ENCODE measurements around the gene KCNJ18.
"Not testable (repeated sequence)": the region's sequence is repeated elsewhere in the genome, so short reads cannot be mapped to it uniquely, and the experiment has no call there.

The KCNJ18 gene

DNA sequence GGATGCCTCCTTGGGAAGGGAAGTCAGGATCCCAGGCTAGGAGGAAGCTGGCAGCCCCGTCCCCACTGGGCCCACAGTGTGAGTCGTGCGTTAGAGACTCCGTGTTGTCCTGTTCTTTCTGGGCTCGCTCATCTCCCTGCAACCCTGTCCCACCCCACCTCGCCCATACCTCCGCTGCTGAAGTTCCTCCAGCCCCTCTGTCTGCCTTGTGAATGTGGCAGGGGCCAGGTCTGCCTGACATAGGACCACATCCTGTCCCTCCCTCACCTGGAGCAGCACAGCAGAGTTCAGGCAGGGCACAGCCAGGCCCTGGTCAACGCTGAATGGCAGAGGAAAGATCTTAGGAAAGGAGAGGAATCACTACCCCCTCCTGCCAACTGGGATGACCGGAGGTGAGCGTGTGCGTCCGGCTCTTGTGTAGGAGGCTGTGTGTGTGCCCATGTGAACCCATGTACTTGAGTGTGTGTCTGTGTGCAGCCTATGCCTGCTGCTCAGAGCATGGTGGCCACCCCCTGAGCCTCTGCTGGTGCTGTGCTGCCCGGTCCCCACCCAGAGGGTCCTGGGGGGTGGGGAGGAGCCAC, 12.8 kb downstream of the KCNJ18 start:
- no peak overlapping the region for H3K27ac ChIP-seq (ENCODE audit: low read depth, low read length)
- TF ChIP-seq EZH2phosphoT487 (IDR thresholded peaks at IDR 0.05; ENCODE audit: borderline replicate concordance, low read length), result no peak
- no peak for TF ChIP-seq CTCF (IDR thresholded peaks at IDR 0.05; ENCODE audit: low read depth, low read length, poor library complexity, severe bottlenecking)
- no peak overlapping the region for H3K4me3 ChIP-seq (ENCODE audit: low read length)
- no peaks in the 10 kb centered on the region for H3K9me2 ChIP-seq (replicated peaks; ENCODE audit: control insufficient read depth, low read length)
- H4K20me1 ChIP-seq (ENCODE audit: control insufficient read depth, insufficient read depth, low read depth, low read length), result no peaks in the 10 kb centered on the region
- no peaks in the 10 kb centered on the region for H3K4me1 ChIP-seq (ENCODE audit: control insufficient read depth, low read length)
- H3K36me3 ChIP-seq (ENCODE audit: control insufficient read depth, low read length), result no peaks in the 10 kb centered on the region
- H3K9me3 ChIP-seq (ENCODE audit: control insufficient read depth, insufficient read depth, low read length), result no peaks in the 10 kb centered on the region
- no peaks in the 10 kb centered on the region for H3K27me3 ChIP-seq (ENCODE audit: control insufficient read depth, low read length)
- no peaks in the 10 kb centered on the region for H3K79me2 ChIP-seq (ENCODE audit: control insufficient read depth, low read length)
- H3K4me2 ChIP-seq (ENCODE audit: low read length), result no peak overlapping the region
- H3F3A ChIP-seq (ENCODE audit: control insufficient read depth, insufficient read depth), result no peaks in the 10 kb centered on the region

GRCh38 chr17:21705746-21706145, 13.4 kb downstream of the KCNJ18 start:
- H3K9me2 ChIP-seq (replicated peaks; ENCODE audit: control insufficient read depth, low read length); H3K9me3 ChIP-seq (ENCODE audit: control insufficient read depth, insufficient read depth, low read length); H3K36me3 ChIP-seq (ENCODE audit: control insufficient read depth, low read length); H3K4me2 ChIP-seq (ENCODE audit: low read length); H3K79me2 ChIP-seq (ENCODE audit: control insufficient read depth, low read length); H3K27ac ChIP-seq (ENCODE audit: low read depth, low read length); H3K4me1 ChIP-seq (ENCODE audit: control insufficient read depth, low read length); H3K27me3 ChIP-seq (ENCODE audit: control insufficient read depth, low read length); H3K4me3 ChIP-seq (ENCODE audit: low read length); H3F3A ChIP-seq (ENCODE audit: control insufficient read depth, insufficient read depth); H4K20me1 ChIP-seq (ENCODE audit: control insufficient read depth, insufficient read depth, low read depth, low read length): not testable (repeated sequence)

DNA sequence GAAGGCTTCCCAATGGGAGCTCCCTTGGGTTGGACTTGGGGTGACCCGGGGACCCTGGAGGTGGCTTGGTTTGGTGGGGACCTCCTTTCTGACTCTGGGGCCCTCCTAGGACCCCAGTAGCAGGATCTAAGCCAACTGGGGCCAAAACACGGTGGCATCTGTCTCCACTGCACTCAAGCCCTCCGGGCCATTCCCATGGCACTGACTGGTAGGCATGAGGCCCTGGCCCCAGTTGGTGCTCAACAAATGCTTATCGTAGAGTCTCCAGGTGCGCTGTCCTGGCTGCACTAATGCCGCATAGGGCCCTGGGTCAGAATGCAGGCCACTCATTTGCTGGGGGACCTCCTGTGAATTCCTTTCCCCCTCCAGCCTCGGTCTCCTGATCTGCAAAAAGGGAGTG, 14.2 kb downstream of the KCNJ18 start:
- H3F3A ChIP-seq (ENCODE audit: control insufficient read depth, insufficient read depth); H3K4me2 ChIP-seq (ENCODE audit: low read length): not testable (repeated sequence)

GRCh38 chr17:21707131-21707530, 14.8 kb downstream of the KCNJ18 start:
- H3K9me3 ChIP-seq (ENCODE audit: control insufficient read depth, insufficient read depth, low read length); H3F3A ChIP-seq (ENCODE audit: control insufficient read depth, insufficient read depth); H3K27me3 ChIP-seq (ENCODE audit: control insufficient read depth, low read length); H3K4me3 ChIP-seq (ENCODE audit: low read length); H3K4me1 ChIP-seq (ENCODE audit: control insufficient read depth, low read length); H3K9me2 ChIP-seq (replicated peaks; ENCODE audit: control insufficient read depth, low read length); H3K79me2 ChIP-seq (ENCODE audit: control insufficient read depth, low read length); H3K4me2 ChIP-seq (ENCODE audit: low read length); H3K36me3 ChIP-seq (ENCODE audit: control insufficient read depth, low read length); H4K20me1 ChIP-seq (ENCODE audit: control insufficient read depth, insufficient read depth, low read depth, low read length); H3K27ac ChIP-seq (ENCODE audit: low read depth, low read length): not testable (repeated sequence)

More for the DNA sequence above, 14.2 kb downstream of the KCNJ18 start:
- H3K79me2 ChIP-seq (ENCODE audit: control insufficient read depth, low read length); H3K4me1 ChIP-seq (ENCODE audit: control insufficient read depth, low read length); H3K36me3 ChIP-seq (ENCODE audit: control insufficient read depth, low read length); H3K9me3 ChIP-seq (ENCODE audit: control insufficient read depth, insufficient read depth, low read length); H3K27me3 ChIP-seq (ENCODE audit: control insufficient read depth, low read length); H3K27ac ChIP-seq (ENCODE audit: low read depth, low read length); H3K9me2 ChIP-seq (replicated peaks; ENCODE audit: control insufficient read depth, low read length); H3K4me3 ChIP-seq (ENCODE audit: low read length); H4K20me1 ChIP-seq (ENCODE audit: control insufficient read depth, insufficient read depth, low read depth, low read length): not testable (repeated sequence)

- not testable (repeated sequence) for H3K79me2 ChIP-seq (ENCODE audit: control insufficient read depth, low read length); H3K4me1 ChIP-seq (ENCODE audit: control insufficient read depth, low read length); H3K36me3 ChIP-seq (ENCODE audit: control insufficient read depth, low read length); H3F3A ChIP-seq (ENCODE audit: control insufficient read depth, insufficient read depth); H3K4me3 ChIP-seq (ENCODE audit: low read length); H3K27ac ChIP-seq (ENCODE audit: low read depth, low read length); H4K20me1 ChIP-seq (ENCODE audit: control insufficient read depth, insufficient read depth, low read depth, low read length); H3K27me3 ChIP-seq (ENCODE audit: control insufficient read depth, low read length); H3K4me2 ChIP-seq (ENCODE audit: low read length); H3K9me2 ChIP-seq (replicated peaks; ENCODE audit: control insufficient read depth, low read length); H3K9me3 ChIP-seq (ENCODE audit: control insufficient read depth, insufficient read depth, low read length)
These were observed 15.6 kb downstream of the KCNJ18 start for GRCh38 chr17:21707711-21708611.

GRCh38 chr17:21708612-21709535, 16.6 kb downstream of the KCNJ18 start:
- H3K9me3 ChIP-seq (ENCODE audit: control insufficient read depth, insufficient read depth, low read length); H3K27ac ChIP-seq (ENCODE audit: low read depth, low read length); H4K20me1 ChIP-seq (ENCODE audit: control insufficient read depth, insufficient read depth, low read depth, low read length); H3K36me3 ChIP-seq (ENCODE audit: control insufficient read depth, low read length); H3K4me1 ChIP-seq (ENCODE audit: control insufficient read depth, low read length); H3K4me2 ChIP-seq (ENCODE audit: low read length); H3K79me2 ChIP-seq (ENCODE audit: control insufficient read depth, low read length); H3F3A ChIP-seq (ENCODE audit: control insufficient read depth, insufficient read depth); H3K4me3 ChIP-seq (ENCODE audit: low read length); H3K9me2 ChIP-seq (replicated peaks; ENCODE audit: control insufficient read depth, low read length); H3K27me3 ChIP-seq (ENCODE audit: control insufficient read depth, low read length): not testable (repeated sequence)

DNA sequence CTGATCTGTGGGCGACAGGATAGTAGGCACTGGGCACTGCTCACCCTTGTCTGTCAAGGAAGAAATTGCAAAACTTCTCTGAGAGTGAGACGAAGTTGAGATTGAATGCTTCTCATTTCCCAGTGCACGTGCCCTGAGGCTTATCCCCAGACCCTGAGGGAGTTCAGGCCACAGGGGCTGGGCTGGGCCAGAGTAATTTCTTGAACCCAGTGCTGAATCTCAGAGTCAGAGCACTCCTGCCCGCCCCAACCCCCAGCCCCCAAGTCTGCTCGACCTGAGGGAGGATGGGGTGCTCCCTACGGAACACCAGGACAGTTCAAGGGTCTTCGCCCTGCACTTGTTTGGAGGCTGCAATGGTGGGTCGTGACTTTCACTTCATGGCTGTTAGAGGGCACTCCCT, 17.7 kb downstream of the KCNJ18 start:
- not testable (repeated sequence) for H3K9me2 ChIP-seq (replicated peaks; ENCODE audit: control insufficient read depth, low read length); H3K4me1 ChIP-seq (ENCODE audit: control insufficient read depth, low read length); H3F3A ChIP-seq (ENCODE audit: control insufficient read depth, insufficient read depth); H3K27ac ChIP-seq (ENCODE audit: low read depth, low read length); H3K4me3 ChIP-seq (ENCODE audit: low read length); H3K9me3 ChIP-seq (ENCODE audit: control insufficient read depth, insufficient read depth, low read length); H3K27me3 ChIP-seq (ENCODE audit: control insufficient read depth, low read length); H3K36me3 ChIP-seq (ENCODE audit: control insufficient read depth, low read length); H3K4me2 ChIP-seq (ENCODE audit: low read length); H3K79me2 ChIP-seq (ENCODE audit: control insufficient read depth, low read length); H4K20me1 ChIP-seq (ENCODE audit: control insufficient read depth, insufficient read depth, low read depth, low read length)

Data from DOHH2 (cell line).